Measurements from ENCODE around the gene SCLY.

DNA sequence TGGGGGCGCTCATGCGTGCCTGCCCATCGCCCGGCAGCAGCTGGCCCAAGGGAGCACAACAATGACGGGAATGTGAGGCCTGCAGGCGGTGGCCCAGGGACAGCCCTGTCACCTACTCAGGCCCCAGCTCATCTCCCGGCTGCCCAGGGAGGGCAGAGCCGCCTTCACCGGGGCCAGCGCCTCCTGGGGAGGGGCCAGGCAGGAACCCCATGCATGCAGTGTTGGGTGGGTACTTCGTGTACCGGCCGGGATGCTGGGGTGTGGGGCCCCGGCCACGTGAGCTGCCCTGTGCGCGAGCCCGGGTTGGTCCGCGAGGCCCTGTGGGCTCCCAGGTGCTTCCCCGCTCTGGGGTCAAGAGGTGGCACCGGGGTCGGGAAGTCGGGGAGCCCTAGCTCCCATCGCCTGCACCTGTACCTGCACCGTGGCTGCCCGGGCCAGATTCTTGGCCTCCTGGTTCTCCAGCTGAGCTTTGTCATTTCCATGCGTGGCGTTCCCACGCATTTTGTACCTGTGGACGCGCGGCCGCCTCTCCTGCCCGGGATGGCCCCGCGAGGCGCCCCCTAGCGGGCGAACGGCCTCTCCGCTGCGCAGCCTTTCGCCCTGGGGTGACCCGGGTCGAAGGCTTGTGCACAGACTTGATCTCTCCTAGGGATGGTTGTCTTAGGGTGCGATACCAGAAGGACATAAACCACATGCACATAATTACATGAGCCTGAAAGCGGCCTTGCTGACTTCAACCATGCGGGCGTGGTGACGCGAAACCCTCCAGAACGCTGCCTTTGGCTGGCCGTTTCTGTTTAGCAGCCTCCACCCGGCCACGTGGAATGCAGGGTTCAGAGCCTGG lies 78.6 kb downstream of the SCLY start:
- TF ChIP-seq, protein P1, sequence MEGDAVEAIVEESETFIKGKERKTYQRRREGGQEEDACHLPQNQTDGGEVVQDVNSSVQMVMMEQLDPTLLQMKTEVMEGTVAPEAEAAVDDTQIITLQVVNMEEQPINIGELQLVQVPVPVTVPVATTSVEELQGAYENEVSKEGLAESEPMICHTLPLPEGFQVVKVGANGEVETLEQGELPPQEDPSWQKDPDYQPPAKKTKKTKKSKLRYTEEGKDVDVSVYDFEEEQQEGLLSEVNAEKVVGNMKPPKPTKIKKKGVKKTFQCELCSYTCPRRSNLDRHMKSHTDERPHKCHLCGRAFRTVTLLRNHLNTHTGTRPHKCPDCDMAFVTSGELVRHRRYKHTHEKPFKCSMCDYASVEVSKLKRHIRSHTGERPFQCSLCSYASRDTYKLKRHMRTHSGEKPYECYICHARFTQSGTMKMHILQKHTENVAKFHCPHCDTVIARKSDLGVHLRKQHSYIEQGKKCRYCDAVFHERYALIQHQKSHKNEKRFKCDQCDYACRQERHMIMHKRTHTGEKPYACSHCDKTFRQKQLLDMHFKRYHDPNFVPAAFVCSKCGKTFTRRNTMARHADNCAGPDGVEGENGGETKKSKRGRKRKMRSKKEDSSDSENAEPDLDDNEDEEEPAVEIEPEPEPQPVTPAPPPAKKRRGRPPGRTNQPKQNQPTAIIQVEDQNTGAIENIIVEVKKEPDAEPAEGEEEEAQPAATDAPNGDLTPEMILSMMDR (IDR thresholded peaks at IDR 0.05 in 2 of 3, conservative IDR thresholded peaks at IDR 0.05 in 1 of 3; ENCODE audit: borderline replicate concordance in 1 of 3, insufficient read depth in 1 of 3, low read depth in 2 of 3, low read length in 2 of 3), result peak in 2 of 3 experiments; percentile 94 to 97; a peak in 4 of 6 replicates
- TF ChIP-seq RAD21 (IDR thresholded peaks at IDR 0.05; ENCODE audit: low read depth), result no peak
- TF ChIP-seq, protein P2, sequence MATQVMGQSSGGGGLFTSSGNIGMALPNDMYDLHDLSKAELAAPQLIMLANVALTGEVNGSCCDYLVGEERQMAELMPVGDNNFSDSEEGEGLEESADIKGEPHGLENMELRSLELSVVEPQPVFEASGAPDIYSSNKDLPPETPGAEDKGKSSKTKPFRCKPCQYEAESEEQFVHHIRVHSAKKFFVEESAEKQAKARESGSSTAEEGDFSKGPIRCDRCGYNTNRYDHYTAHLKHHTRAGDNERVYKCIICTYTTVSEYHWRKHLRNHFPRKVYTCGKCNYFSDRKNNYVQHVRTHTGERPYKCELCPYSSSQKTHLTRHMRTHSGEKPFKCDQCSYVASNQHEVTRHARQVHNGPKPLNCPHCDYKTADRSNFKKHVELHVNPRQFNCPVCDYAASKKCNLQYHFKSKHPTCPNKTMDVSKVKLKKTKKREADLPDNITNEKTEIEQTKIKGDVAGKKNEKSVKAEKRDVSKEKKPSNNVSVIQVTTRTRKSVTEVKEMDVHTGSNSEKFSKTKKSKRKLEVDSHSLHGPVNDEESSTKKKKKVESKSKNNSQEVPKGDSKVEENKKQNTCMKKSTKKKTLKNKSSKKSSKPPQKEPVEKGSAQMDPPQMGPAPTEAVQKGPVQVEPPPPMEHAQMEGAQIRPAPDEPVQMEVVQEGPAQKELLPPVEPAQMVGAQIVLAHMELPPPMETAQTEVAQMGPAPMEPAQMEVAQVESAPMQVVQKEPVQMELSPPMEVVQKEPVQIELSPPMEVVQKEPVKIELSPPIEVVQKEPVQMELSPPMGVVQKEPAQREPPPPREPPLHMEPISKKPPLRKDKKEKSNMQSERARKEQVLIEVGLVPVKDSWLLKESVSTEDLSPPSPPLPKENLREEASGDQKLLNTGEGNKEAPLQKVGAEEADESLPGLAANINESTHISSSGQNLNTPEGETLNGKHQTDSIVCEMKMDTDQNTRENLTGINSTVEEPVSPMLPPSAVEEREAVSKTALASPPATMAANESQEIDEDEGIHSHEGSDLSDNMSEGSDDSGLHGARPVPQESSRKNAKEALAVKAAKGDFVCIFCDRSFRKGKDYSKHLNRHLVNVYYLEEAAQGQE (IDR thresholded peaks at IDR 0.05; ENCODE audit: low read depth), result no peak
- TF ChIP-seq EZH2phosphoT487 (IDR thresholded peaks at IDR 0.05; ENCODE audit: borderline replicate concordance), result no peak
- no peak for TF ChIP-seq CEBPB (IDR thresholded peaks at IDR 0.05; ENCODE audit: low read depth)
- no peak for TF ChIP-seq CBX3 (IDR thresholded peaks at IDR 0.05; ENCODE audit: low read depth)
- no peak for TF ChIP-seq SRF (IDR thresholded peaks at IDR 0.05; ENCODE audit: low read depth)
- no peak for TF ChIP-seq EZH2 (IDR thresholded peaks at IDR 0.05)
- no peak for TF ChIP-seq POLR2AphosphoS5 (IDR thresholded peaks at IDR 0.05; ENCODE audit: low read depth, low read length)
- no peak for TF ChIP-seq SP1 (IDR thresholded peaks at IDR 0.05; ENCODE audit: low read depth)
- no peak for TF ChIP-seq ZNF274 (IDR thresholded peaks at IDR 0.05; ENCODE audit: low read depth, low read length)
- TF ChIP-seq, protein P3, sequence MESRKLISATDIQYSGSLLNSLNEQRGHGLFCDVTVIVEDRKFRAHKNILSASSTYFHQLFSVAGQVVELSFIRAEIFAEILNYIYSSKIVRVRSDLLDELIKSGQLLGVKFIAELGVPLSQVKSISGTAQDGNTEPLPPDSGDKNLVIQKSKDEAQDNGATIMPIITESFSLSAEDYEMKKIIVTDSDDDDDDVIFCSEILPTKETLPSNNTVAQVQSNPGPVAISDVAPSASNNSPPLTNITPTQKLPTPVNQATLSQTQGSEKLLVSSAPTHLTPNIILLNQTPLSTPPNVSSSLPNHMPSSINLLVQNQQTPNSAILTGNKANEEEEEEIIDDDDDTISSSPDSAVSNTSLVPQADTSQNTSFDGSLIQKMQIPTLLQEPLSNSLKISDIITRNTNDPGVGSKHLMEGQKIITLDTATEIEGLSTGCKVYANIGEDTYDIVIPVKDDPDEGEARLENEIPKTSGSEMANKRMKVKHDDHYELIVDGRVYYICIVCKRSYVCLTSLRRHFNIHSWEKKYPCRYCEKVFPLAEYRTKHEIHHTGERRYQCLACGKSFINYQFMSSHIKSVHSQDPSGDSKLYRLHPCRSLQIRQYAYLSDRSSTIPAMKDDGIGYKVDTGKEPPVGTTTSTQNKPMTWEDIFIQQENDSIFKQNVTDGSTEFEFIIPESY (IDR thresholded peaks at IDR 0.05; ENCODE audit: extremely low read depth, insufficient replicate concordance, low read length), result no peak
